GM12864 (cell line): ENCODE measurements around the gene PLCL1.

Experiments used
- DNase-seq: peaks from one replicate; pipeline ENCODE4 v3.0.0-alpha.2; 2011; ENCODE audit warnings: low read depth
- H3K4me3 ChIP-seq: 2 replicates; pipeline ENCODE4 v1.5.1; 2011; ENCODE audit warnings: mild to moderate bottlenecking, low read depth, low read length, control low read depth
- CTCF ChIP-seq: IDR thresholded peaks from 2 replicates; pipeline ENCODE4 v1.5.1; 2011; ENCODE audit warnings: low read depth, mild to moderate bottlenecking, moderate library complexity, low read length, control low read depth, inconsistent platforms; ENCODE audit errors: missing control alignments

Gene PLCL1

GRCh38 chr2:197985029-197985638, 180.7 kb downstream of the PLCL1 start:
- DNase-seq = no peak
- no peak for TF ChIP-seq CTCF
- H3K4me3 ChIP-seq = no peak overlapping the region

- no peak for TF ChIP-seq CTCF
- DNase-seq = no peak
- no peak overlapping the region for H3K4me3 ChIP-seq
Observed at GRCh38 chr2:197986977-197987376, 182.6 kb downstream of the PLCL1 start.

GRCh38 chr2:197990356-197990755, 186.0 kb downstream of the PLCL1 start:
- TF ChIP-seq CTCF = no peak
- DNase-seq = no peak
- no peak overlapping the region for H3K4me3 ChIP-seq

- H3K4me3 ChIP-seq = no peak overlapping the region
- DNase-seq = no peak
- TF ChIP-seq CTCF = no peak
Observed at GRCh38 chr2:197992482-197993133, 188.2 kb downstream of the PLCL1 start.

GRCh38 chr2:197993363-197993762, 189.0 kb downstream of the PLCL1 start:
- H3K4me3 ChIP-seq = no peak overlapping the region
- TF ChIP-seq CTCF = no peak
- no peak for DNase-seq

- TF ChIP-seq CTCF = no peak
- H3K4me3 ChIP-seq = no peak overlapping the region
Observed at GRCh38 chr2:197993830-197994229, 189.4 kb downstream of the PLCL1 start.

GRCh38 chr2:197994751-197995150, 190.4 kb downstream of the PLCL1 start:
- no peak for TF ChIP-seq CTCF
- no peak overlapping the region for H3K4me3 ChIP-seq
- no peak for DNase-seq

More at GRCh38 chr2:197993830-197994229, 189.4 kb downstream of the PLCL1 start:
- DNase-seq = no peak
